NOMO-1 (cell line): Measurements from ENCODE around the gene ELF5.
A peak's percentile ranks its signal among the peaks of the same experiment; 100 is the strongest.

Experiments used
- DNase-seq, 2 experiments: peaks; one replicate each; lab custom pipeline; 2025; ENCODE audit not compliant: unreplicated experiment in 2 of 2; lab: John Stamatoyannopoulos, UW

ELF5 gene

DNA sequence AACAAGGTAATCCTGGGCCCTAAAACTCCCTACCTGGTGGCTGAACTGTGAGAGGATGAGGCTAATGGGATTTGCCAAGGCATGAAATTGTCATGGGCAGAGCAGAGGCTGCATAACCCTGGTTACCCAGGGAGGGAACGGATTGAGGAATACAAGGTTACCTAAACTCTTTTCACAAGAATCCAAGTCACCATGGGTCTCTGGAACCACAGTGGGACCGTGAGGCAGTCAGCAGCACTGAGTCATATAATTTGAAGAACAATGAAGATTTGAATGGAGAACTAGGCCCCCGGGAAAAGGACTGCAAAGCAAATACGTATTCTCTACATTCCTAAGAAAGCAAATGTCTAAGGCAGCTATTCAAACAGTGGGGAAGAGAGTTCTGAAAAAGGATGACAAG, 55.1 kb downstream of the ELF5 start:
- no peak for DNase-seq

DNA sequence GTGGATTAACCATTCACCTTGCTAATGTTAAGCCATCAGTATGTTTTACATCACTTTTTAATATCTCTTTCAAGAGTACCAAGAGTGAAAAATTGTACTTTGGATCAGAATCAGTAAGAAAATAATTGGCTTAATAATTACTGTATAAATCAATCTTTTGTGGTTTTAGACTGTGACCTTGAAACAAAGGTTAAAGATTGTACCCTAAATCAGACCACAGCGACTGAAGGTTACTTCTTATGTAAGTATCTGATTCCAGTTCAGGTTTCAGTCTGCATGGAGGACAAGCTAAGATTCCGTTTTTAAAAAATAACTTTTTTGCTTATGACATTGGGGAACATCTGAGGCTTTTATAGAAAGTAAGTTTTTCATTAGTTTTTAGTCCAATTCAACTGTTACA, 56.0 kb downstream of the ELF5 start:
- no peak for DNase-seq

GRCh38 chr11:34454308-34455032, 59.1 kb downstream of the ELF5 start:
- DNase-seq, result no peak

DNA sequence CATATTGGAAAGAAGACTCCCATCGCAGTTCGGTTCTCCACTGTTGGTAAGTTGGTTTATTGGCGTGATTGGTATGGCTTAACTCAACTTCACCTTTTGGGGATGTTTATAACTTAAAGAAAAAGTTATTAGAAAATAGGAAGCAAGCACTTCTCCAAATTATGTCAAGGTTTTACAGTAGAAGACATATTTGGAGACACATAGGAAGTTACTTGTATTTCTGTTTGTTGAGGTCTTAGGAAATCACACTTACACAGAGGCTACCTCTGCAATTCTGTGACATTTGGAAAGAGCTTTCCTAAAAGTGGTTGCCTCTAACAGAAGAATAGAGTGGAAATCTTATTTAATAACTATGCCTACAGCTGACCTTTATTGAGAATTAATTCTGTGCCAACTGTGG, 62.5 kb downstream of the ELF5 start:
- peak; percentile 59 to 89 for DNase-seq

GRCh38 chr11:34449013-34449412, 64.6 kb downstream of the ELF5 start:
- DNase-seq, result peak in 1 of 2 experiments; percentile 78

DNA sequence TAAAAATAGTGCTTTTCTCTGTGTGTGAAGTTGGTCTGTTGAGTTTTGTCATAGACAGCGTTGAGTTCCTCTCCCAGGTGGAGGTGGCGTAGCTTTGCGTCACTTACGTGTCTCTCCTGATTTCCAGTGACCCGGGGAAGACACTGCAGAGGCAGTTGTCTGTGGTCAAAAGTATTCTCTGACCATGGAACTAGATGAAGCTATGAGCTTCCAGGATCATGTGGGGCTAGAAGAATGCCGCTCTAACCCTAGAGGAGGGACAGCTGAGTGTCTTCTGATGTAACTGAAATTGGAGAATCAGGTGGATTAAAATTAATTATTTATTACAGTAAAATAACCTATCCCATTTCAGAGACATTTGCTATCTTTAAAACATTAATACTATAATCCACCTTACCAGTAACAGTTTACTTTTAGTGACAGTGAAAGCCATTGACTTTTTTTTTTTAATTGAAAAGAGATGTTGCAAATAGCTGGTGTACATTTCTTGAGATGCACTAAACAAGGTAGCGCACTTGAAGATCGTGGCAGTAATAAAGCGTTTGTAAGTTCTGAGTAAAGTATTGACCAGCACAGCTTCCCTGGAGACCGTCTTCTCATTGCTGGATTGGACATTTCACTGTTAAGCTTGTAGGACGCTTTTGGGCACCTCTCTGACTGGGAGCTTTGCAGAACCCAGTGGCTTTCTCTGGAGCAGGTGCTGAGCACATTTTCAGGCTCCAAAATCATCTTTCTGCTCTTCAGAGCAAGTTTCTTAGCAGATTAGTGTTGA, 65.2 kb downstream of the ELF5 start:
- DNase-seq, result no peak

GRCh38 chr11:34447044-34447443, 66.5 kb downstream of the ELF5 start:
- no peak for DNase-seq

DNA sequence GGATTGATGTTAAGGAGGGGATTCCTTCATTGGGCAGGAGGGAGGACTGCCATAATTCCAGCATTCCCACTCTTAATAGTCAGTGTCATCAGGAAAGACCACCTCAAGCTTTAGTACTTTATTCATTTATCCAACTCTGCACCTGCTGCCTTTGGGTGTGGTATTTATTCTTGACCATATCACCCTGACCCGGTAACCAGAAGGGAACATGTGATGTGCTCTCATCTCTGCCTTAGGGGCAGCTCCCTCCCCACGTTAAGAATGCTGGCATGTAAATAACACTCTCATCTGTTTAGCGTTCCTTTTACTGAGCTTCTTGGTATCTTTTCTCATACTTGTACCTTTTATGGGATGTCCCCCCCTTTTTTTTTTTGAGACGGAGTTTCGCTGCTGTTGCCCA, 67.2 kb downstream of the ELF5 start:
- no peak for DNase-seq

DNA sequence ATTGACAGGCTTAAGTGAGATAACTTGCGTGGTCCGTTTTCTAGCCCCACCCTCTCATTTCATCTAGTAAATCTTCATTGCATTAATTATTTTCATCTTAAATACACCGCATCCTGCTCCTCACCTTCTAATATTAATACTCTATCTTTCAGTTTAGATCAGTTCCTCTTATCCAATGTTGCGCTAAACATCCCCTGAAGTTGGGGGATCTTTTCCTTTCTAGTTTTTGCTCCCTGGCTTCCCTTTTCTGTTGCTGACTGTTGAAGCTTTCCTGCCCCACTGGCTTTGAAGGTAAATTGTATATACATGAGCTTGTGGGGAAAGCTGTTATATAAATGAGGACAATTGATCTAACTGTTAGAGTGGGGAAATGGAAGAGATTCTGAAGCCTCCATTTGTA, 67.6 kb downstream of the ELF5 start:
- peak in 1 of 2 experiments; percentile 44 for DNase-seq

GRCh38 chr11:34444428-34444827, 69.2 kb downstream of the ELF5 start:
- DNase-seq, result no peak

- DNase-seq, result no peak
Observed at GRCh38 chr11:34443136-34443535, 70.5 kb downstream of the ELF5 start.

- no peak for DNase-seq
Observed at GRCh38 chr11:34441814-34442213, 71.8 kb downstream of the ELF5 start.

GRCh38 chr11:34439610-34440198, 73.9 kb downstream of the ELF5 start:
- no peak for DNase-seq

- DNase-seq, result peak; percentile 97 to 99
Observed at GRCh38 chr11:34438529-34439507, 74.8 kb downstream of the ELF5 start, which contains the start of gene CAT. TSS of gene CAT (plus strand) at chr11:34438934. CDS start at chr11:34439014, 80 bp downstream.

GRCh38 chr11:34437224-34438125, 76.1 kb downstream of the ELF5 start:
- no peak for DNase-seq

DNA sequence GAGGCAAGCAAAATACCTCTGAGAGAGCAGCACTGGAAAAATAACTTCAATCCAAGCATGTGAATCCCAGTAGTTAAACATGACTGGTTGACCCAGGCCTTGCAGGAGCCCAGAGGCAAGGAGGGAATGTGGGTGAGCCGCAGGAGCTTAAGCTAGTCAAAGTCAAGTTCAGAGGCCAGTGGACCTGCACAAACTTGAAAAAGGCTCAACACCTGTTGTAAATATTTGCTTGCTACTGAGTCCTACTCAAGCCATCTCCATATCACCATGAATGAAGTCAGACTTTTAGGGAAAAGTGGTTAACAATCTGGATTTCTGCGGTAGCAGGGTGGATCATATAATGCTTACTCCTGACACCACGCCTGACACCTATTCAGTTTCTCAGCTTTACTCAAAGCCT, 79.7 kb downstream of the ELF5 start:
- no peak for DNase-seq

DNA sequence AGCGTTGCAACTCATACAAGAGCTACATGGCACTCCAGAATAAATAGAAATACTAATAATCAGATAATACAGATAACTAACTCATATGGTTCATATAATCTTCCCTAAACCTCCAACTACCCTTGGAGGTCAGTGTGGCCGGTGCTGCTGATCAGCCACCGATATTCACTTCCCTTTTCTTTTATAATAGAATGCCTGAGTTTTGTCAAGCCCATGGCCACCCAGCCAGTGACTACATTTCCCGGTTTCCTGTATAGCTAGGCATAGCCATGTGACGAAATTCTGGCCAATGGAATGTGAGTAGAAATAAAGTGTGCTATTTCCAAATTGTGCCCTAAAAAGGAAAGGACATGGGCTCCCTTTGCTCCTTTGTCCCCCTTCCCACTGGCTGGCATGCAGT, 80.8 kb downstream of the ELF5 start:
- DNase-seq, result peak; percentile 74 to 87

GRCh38 chr11:34431979-34432378, 81.6 kb downstream of the ELF5 start:
- peak; percentile 67 to 86 for DNase-seq
